CD4-positive, alpha-beta T cell treated with Interleukin-6 for 4 hours (primary cell): Measurements from ENCODE around the gene RFFL.
"Not testable (repeated sequence)": the region's sequence is repeated elsewhere in the genome, so short reads cannot be mapped to it uniquely, and the experiment has no call there.

Experiments used
- DNase-seq: peaks from one replicate; pipeline ENCODE4 v3.0.0-alpha.2; 2020; ENCODE audit warnings: mixed read lengths

Gene RFFL

GRCh38 chr17:35046245-35046644, 17.3 kb downstream of the RFFL start:
- no peak for DNase-seq

GRCh38 chr17:35045458-35045979, 18.0 kb downstream of the RFFL start:
- not testable (repeated sequence) for DNase-seq

GRCh38 chr17:35044181-35044580, 19.3 kb downstream of the RFFL start:
- DNase-seq = no peak

- DNase-seq = no peak
These were observed 22.1 kb downstream of the RFFL start for GRCh38 chr17:35041390-35041789.

- no peak for DNase-seq
These were observed 25.1 kb downstream of the RFFL start for GRCh38 chr17:35038453-35038852.

GRCh38 chr17:35030780-35031179, 32.7 kb downstream of the RFFL start:
- DNase-seq = no peak

- DNase-seq = no peak
These were observed 34.8 kb downstream of the RFFL start for GRCh38 chr17:35028531-35029262.

- not testable (repeated sequence) for DNase-seq
These were observed 35.4 kb downstream of the RFFL start for GRCh38 chr17:35028097-35028496.

- DNase-seq = no peak
These were observed 38.0 kb downstream of the RFFL start for GRCh38 chr17:35025541-35025940.

GRCh38 chr17:35023538-35023937, 40.0 kb downstream of the RFFL start:
- no peak for DNase-seq

GRCh38 chr17:35022536-35023063, 40.9 kb downstream of the RFFL start:
- DNase-seq = peak; percentile 86

- DNase-seq = no peak
These were observed 41.8 kb downstream of the RFFL start for GRCh38 chr17:35021520-35022380.

- DNase-seq = no peak
These were observed 43.9 kb downstream of the RFFL start for GRCh38 chr17:35019386-35020179.

GRCh38 chr17:35018814-35019213, 44.7 kb downstream of the RFFL start:
- no peak for DNase-seq

GRCh38 chr17:35017021-35017420, 46.5 kb downstream of the RFFL start:
- no peak for DNase-seq

- no peak for DNase-seq
These were observed 47.1 kb downstream of the RFFL start for GRCh38 chr17:35016369-35016768.

GRCh38 chr17:35011671-35012216, 51.8 kb downstream of the RFFL start:
- DNase-seq = no peak

- no peak for DNase-seq
These were observed 53.4 kb downstream of the RFFL start for GRCh38 chr17:35010093-35010492.

GRCh38 chr17:35006961-35007360, 56.5 kb downstream of the RFFL start:
- no peak for DNase-seq

- DNase-seq = no peak
These were observed 57.2 kb downstream of the RFFL start for GRCh38 chr17:35006345-35006744.

- DNase-seq = no peak
These were observed 59.7 kb downstream of the RFFL start for GRCh38 chr17:35003778-35004177.

GRCh38 chr17:35002876-35003551, 60.5 kb downstream of the RFFL start:
- DNase-seq = no peak
